ENCODE measurements around the gene RIN1.

DNA sequence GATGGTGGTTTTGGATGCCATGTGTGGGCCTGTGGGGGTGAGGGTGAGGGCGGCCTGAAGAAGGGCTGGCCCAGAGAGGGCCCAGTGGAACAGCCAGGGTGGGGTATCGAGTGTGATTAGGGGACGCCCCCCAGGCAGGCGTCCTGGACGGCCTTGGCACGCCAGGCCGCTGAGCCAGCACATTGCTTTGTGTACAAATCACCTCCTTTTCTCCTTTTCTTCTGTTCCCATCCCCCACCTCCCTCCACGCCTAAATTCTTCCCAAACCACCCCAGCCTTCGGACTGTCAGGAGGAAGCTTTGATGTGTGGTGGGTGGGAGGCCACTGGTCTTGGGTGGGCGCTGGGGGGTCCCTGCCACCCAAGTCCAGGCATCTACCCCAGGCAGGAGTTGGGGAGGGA lies 11.6 kb downstream of the RIN1 start:
- TF ChIP-seq, protein P1, sequence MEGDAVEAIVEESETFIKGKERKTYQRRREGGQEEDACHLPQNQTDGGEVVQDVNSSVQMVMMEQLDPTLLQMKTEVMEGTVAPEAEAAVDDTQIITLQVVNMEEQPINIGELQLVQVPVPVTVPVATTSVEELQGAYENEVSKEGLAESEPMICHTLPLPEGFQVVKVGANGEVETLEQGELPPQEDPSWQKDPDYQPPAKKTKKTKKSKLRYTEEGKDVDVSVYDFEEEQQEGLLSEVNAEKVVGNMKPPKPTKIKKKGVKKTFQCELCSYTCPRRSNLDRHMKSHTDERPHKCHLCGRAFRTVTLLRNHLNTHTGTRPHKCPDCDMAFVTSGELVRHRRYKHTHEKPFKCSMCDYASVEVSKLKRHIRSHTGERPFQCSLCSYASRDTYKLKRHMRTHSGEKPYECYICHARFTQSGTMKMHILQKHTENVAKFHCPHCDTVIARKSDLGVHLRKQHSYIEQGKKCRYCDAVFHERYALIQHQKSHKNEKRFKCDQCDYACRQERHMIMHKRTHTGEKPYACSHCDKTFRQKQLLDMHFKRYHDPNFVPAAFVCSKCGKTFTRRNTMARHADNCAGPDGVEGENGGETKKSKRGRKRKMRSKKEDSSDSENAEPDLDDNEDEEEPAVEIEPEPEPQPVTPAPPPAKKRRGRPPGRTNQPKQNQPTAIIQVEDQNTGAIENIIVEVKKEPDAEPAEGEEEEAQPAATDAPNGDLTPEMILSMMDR (optimal IDR thresholded peaks at IDR 0.05 in 1 of 3, IDR thresholded peaks at IDR 0.05 in 1 of 3, conservative IDR thresholded peaks at IDR 0.05 in 1 of 3; ENCODE audit: extremely low read depth in 1 of 3, insufficient read depth in 2 of 3, low read length in 3 of 3), result no peak
- no peak for TF ChIP-seq EZH2 (IDR thresholded peaks at IDR 0.05; ENCODE audit: low read length)

All from keratinocyte (primary cell).